IMR-90 (cell line): ENCODE data around the gene QSER1. TPM values are rescaled to one million over a fixed set of nuclear protein-coding genes. Genes with fewer than 3 reads are reported as not detected.
A peak's percentile ranks its signal among the peaks of the same experiment; 100 is the strongest.

Experiments
- ATAC-seq: fragments of 200-7000 bp; cut with Tn5 transposase; 2 replicates; pipeline ENCODE4 v1.9.1; 2020; ENCODE audit warnings: low read depth, mild to moderate bottlenecking, moderate library complexity
- BruUV-seq: library from RNA; stranded (reverse); fragments of 400-500 nt; replicated peaks from 2 replicates; lab custom pipeline; 2021; lab: Mats Ljungman, UMichigan
- CTCF ChIA-PET: fragments of 300-600 bp; formaldehyde crosslinking; extraction: SDS; loops from one replicate; lab custom pipeline; 2021; ENCODE audit warnings: antibody characterized with exemption; lab: Yijun Ruan, JAX
- POLR2A ChIA-PET: fragments of 300-600 bp; sonication (Branson Sonifier 250); formaldehyde crosslinking; loops from one replicate; lab custom pipeline; 2022; ENCODE audit warnings: antibody characterized with exemption; ENCODE audit not compliant: unreplicated experiment; lab: Charles Lee
- DNase-seq: peaks from one replicate; pipeline ENCODE4 v3.0.0; 2013
- H2AFZ ChIP-seq: replicated peaks from 2 replicates; pipeline ENCODE3; 2013; ENCODE audit warnings: low read length, mild to moderate bottlenecking; ENCODE audit not compliant: poor library complexity
- H2AK5ac ChIP-seq: 2 replicates; pipeline ENCODE4 v1.6.1; 2013; ENCODE audit warnings: low read depth, low read length, inconsistent platforms
- H2AK9ac ChIP-seq: replicated peaks from 2 replicates; pipeline ENCODE3; 2013; ENCODE audit warnings: mild to moderate bottlenecking, low read depth, low read length, moderate library complexity; ENCODE audit not compliant: poor library complexity
- H2BK120ac ChIP-seq: 2 replicates; pipeline ENCODE4 v1.6.1; 2013; ENCODE audit warnings: low read depth, low read length, inconsistent platforms
- H2BK15ac ChIP-seq: 3 replicates; pipeline ENCODE4 v1.6.1; 2013; ENCODE audit warnings: low read depth, low read length, inconsistent platforms
- H2BK20ac ChIP-seq: 2 replicates; pipeline ENCODE4 v1.6.1; 2013; ENCODE audit warnings: low read depth, mild to moderate bottlenecking, inconsistent platforms, low read length, moderate library complexity
- H2BK5ac ChIP-seq: 2 replicates; pipeline ENCODE4 v1.6.1; 2013; ENCODE audit warnings: mild to moderate bottlenecking, low read depth, low read length, inconsistent platforms; ENCODE audit not compliant: poor library complexity, severe bottlenecking
- H3K14ac ChIP-seq: replicated peaks from 2 replicates; pipeline ENCODE4 v1.6.1; 2013; ENCODE audit warnings: low read depth, low read length, inconsistent platforms
- H3K18ac ChIP-seq: 2 replicates; pipeline ENCODE4 v1.6.1; 2013; ENCODE audit warnings: low read depth, low read length, control low read depth
- H3K23ac ChIP-seq: 2 replicates; pipeline ENCODE4 v1.6.1; 2013; ENCODE audit warnings: low read depth, low read length, inconsistent platforms
- H3K27ac ChIP-seq: 2 replicates; pipeline ENCODE4 v1.5.1; 2013; ENCODE audit warnings: mild to moderate bottlenecking, control low read depth, low read length; ENCODE audit not compliant: insufficient read depth
- H3K27me3 ChIP-seq: 2 replicates; pipeline ENCODE4 v1.6.1; 2013; ENCODE audit warnings: low read length; ENCODE audit not compliant: control insufficient read depth, insufficient read depth
- H3K36me3 ChIP-seq: 2 replicates; pipeline ENCODE4 v1.6.1; 2013; ENCODE audit warnings: low read length, mixed read lengths; ENCODE audit not compliant: control insufficient read depth, insufficient read depth
- H3K4ac ChIP-seq: 2 replicates; pipeline ENCODE4 v1.6.1; 2013; ENCODE audit warnings: low read depth, low read length, inconsistent platforms
- H3K4me1 ChIP-seq: 2 replicates; pipeline ENCODE4 v1.6.1; 2013; ENCODE audit warnings: low read length, mixed read lengths; ENCODE audit not compliant: control insufficient read depth, insufficient read depth
- H3K4me2 ChIP-seq: 2 replicates; pipeline ENCODE4 v1.6.1; 2013; ENCODE audit warnings: low read depth, mild to moderate bottlenecking, control low read depth, low read length, moderate library complexity
- H3K4me3 ChIP-seq: 2 replicates; pipeline ENCODE4 v1.5.1; 2013; ENCODE audit warnings: low read depth, mild to moderate bottlenecking, control low read depth, low read length, moderate library complexity; ENCODE audit not compliant: insufficient read depth
- H3K56ac ChIP-seq: 2 replicates; pipeline ENCODE4 v1.6.1; 2013; ENCODE audit warnings: low read length, inconsistent platforms; ENCODE audit not compliant: insufficient read depth; ENCODE audit errors: extremely low read depth
- H3K79me1 ChIP-seq, 2 experiments: 2 replicates each; pipeline ENCODE4 v1.6.1; 2013; ENCODE audit warnings: low read length in 2 of 2, inconsistent platforms in 1 of 2, low read depth in 1 of 2
- H3K9ac ChIP-seq: 2 replicates; pipeline ENCODE4 v1.6.1; 2013; ENCODE audit warnings: low read depth, low read length, control low read depth
- H3K9me1 ChIP-seq: 2 replicates; pipeline ENCODE4 v1.6.1; 2013; ENCODE audit warnings: low read length, inconsistent platforms; ENCODE audit not compliant: insufficient read depth
- H3K9me3 ChIP-seq: 2 replicates; pipeline ENCODE4 v1.6.1; 2013; ENCODE audit warnings: low read length; ENCODE audit not compliant: control insufficient read depth, insufficient read depth
- H4K20me1 ChIP-seq: 2 replicates; pipeline ENCODE4 v1.6.1; 2013; ENCODE audit warnings: low read length, inconsistent platforms; ENCODE audit not compliant: insufficient read depth
- H4K5ac ChIP-seq: 2 replicates; pipeline ENCODE4 v1.6.1; 2013; ENCODE audit warnings: mild to moderate bottlenecking, low read depth, low read length, control low read depth
- H4K8ac ChIP-seq, 2 experiments: 2 replicates each; pipeline ENCODE4 v1.6.1; 2013; ENCODE audit warnings: low read depth in 2 of 2, low read length in 2 of 2, control low read depth in 1 of 2, inconsistent platforms in 1 of 2
- H4K91ac ChIP-seq: 2 replicates; pipeline ENCODE4 v1.6.1; 2013; ENCODE audit warnings: low read depth, low read length, inconsistent platforms; ENCODE audit not compliant: insufficient read depth
- BHLHE40 ChIP-seq: fragments of 150-350 bp; IDR thresholded peaks from 2 replicates; pipeline ENCODE4 v1.6.1; 2016; ENCODE audit warnings: mild to moderate bottlenecking, low read depth, low read length
- CEBPB ChIP-seq: IDR thresholded peaks from 2 replicates; pipeline ENCODE4 v1.6.1; 2012; ENCODE audit warnings: low read depth, low read length, improper control_type of control experiment
- CHD1 ChIP-seq: IDR thresholded peaks from 2 replicates; pipeline ENCODE4 v1.6.1; 2012; ENCODE audit warnings: low read depth, low read length, improper control_type of control experiment
- CTCF ChIP-seq: conservative IDR thresholded peaks from 2 replicates; pipeline ENCODE4 v1.5.1; 2012; ENCODE audit warnings: mild to moderate bottlenecking, low read depth, low read length, improper control_type of control experiment
- ELK1 ChIP-seq: fragments of 150-350 bp; IDR thresholded peaks from 2 replicates; pipeline ENCODE4 v1.6.1; 2016; ENCODE audit warnings: low read depth, mild to moderate bottlenecking, low read length, moderate library complexity, borderline replicate concordance
- FOS ChIP-seq: fragments of 150-350 bp; IDR thresholded peaks from 2 replicates; pipeline ENCODE4 v1.6.1; 2016; ENCODE audit warnings: low read depth, low read length
- MAFK ChIP-seq: IDR thresholded peaks from 2 replicates; pipeline ENCODE4 v1.6.1; 2012; ENCODE audit warnings: low read depth, low read length, improper control_type of control experiment
- MAZ ChIP-seq: IDR thresholded peaks from 2 replicates; pipeline ENCODE4 v1.6.1; 2012; ENCODE audit warnings: low read depth, mild to moderate bottlenecking, low read length, improper control_type of control experiment, moderate library complexity, borderline replicate concordance
- MXI1 ChIP-seq: IDR thresholded peaks from 2 replicates; pipeline ENCODE4 v1.6.1; 2012; ENCODE audit warnings: low read depth, mild to moderate bottlenecking, low read length, moderate library complexity, borderline replicate concordance
- NFE2L2 ChIP-seq: fragments of 150-350 bp; IDR thresholded peaks from 2 replicates; pipeline ENCODE4 v1.6.1; 2016; ENCODE audit warnings: low read depth, mild to moderate bottlenecking, low read length
- POLR2A ChIP-seq: IDR thresholded peaks from 2 replicates; pipeline ENCODE4 v1.6.1; 2012; ENCODE audit warnings: mild to moderate bottlenecking, low read depth, low read length
- RAD21 ChIP-seq: IDR thresholded peaks from 2 replicates; pipeline ENCODE4 v1.6.1; 2012; ENCODE audit warnings: low read length, improper control_type of control experiment
- RCOR1 ChIP-seq: IDR thresholded peaks from 2 replicates; pipeline ENCODE4 v1.6.1; 2012; ENCODE audit warnings: mild to moderate bottlenecking, low read length, improper control_type of control experiment; ENCODE audit not compliant: insufficient replicate concordance
- RFX5 ChIP-seq: IDR thresholded peaks from 2 replicates; pipeline ENCODE4 v1.8.0; 2012; ENCODE audit warnings: low read depth, mild to moderate bottlenecking, low read length, moderate library complexity
- SMC3 ChIP-seq: fragments of 150-350 bp; IDR thresholded peaks from 2 replicates; pipeline ENCODE4 v1.6.1; 2016; ENCODE audit warnings: low read depth, mild to moderate bottlenecking, antibody characterized with exemption, low read length, moderate library complexity
- USF2 ChIP-seq: fragments of 150-350 bp; IDR thresholded peaks from 2 replicates; pipeline ENCODE4 v1.6.1; 2017; ENCODE audit warnings: mild to moderate bottlenecking, antibody characterized with exemption, low read length, low read depth
- WGBS, 2 experiments: methylation state at CpG; one replicate each; pipeline versions ENCODE4 v1.1.5 to v1.1.7; 2013; ENCODE audit warnings: missing lambda C conversion rate in 2 of 2; ENCODE audit not compliant: insufficient read length in 1 of 2; ENCODE audit errors: extremely low coverage in 2 of 2; 5-methylcytosine and 5-hydroxymethylcytosine counted together
- dilution Hi-C: fragments of 300-500 bp; cut with HindIII; formaldehyde crosslinking; loops from one replicate; pipeline ENCODE4 v1.14.3; 2018; ENCODE audit warnings: low sequenced_read_pairs; ENCODE audit not compliant: unreplicated experiment
- in situ Hi-C: fragments of 300-500 bp; cut with MboI; formaldehyde crosslinking; loops from 3 replicates; pipeline ENCODE4 v1.14.3; 2019; ENCODE audit warnings: low sequenced_read_pairs, inconsistent platforms, mixed read lengths
- intact Hi-C: fragments of 100-400 bp; cut with micrococcal nuclease; formaldehyde crosslinking; loops from 2 replicates; pipeline ENCODE4 v1.10.0; 2022
- polyA plus RNA-seq, 3 experiments: library from polyadenylated mRNA; depleted of rRNA; stranded (reverse); fragments of >200 nt; gene quantifications; 2 replicates each; pipeline ENCODE4 v1.2.3, GENCODE V29; 2012; ENCODE audit warnings: low replicate concordance in 1 of 3
- total RNA-seq: library from RNA; depleted of rRNA; stranded (reverse); fragments of >200 nt; gene quantifications from 2 replicates; pipeline ENCODE4 v1.2.3, GENCODE V29; 2012

Gene QSER1
- total and polyA plus RNA-seq, 2 of the 4 experiments (the other 2 are of a cell fraction) = 5.9 to 15.6 TPM

- no peaks in the 10 kb centered on the region for H4K20me1 ChIP-seq
- H3K4ac ChIP-seq = no peak overlapping the region
- peaks cover 6 to 10% of the 10 kb centered on the region in 2 experiments; a peak in 3 of 4 replicates for H3K79me1 ChIP-seq
- no peak overlapping the region for H3K14ac ChIP-seq
- peaks cover 24% of the 10 kb centered on the region for H3K36me3 ChIP-seq
- H3K4me1 ChIP-seq = no peaks in the 10 kb centered on the region
- H4K8ac ChIP-seq = no peak overlapping the region
- no peak overlapping the region for H4K91ac ChIP-seq
- intact Hi-C loops = no loop called here
- H3K9ac ChIP-seq = no peak overlapping the region
- ChIA-PET POLR2A (no interaction called here), CTCF (no interaction called here)
- no peak overlapping the region for H2BK15ac ChIP-seq
- in situ Hi-C loops = loop anchor here (25.0 kb wide), 1 partner anchor 119 kb away; no protein-coding TSS in a partner anchor
- peak; percentile 3 for DNase-seq
- no peak for ATAC-seq
- no peak overlapping the region for H3K56ac ChIP-seq
- no peak overlapping the region for H3K18ac ChIP-seq
- BruUV-seq = no TSS peak
- H3K9me1 ChIP-seq = no peaks in the 10 kb centered on the region
- no peaks in the 10 kb centered on the region for H3K27me3 ChIP-seq
- H3K9me3 ChIP-seq = no peaks in the 10 kb centered on the region
- H2AK9ac ChIP-seq = no peak overlapping the region
- no peak overlapping the region for H3K4me2 ChIP-seq
- H3K4me3 ChIP-seq = no peak overlapping the region
- H2AFZ ChIP-seq = no peak overlapping the region
- dilution Hi-C loops = no loop called here
- no peak overlapping the region for H2BK20ac ChIP-seq
- no peak overlapping the region for H2BK120ac ChIP-seq
- H2BK5ac ChIP-seq = no peak overlapping the region
- no peak overlapping the region for H3K23ac ChIP-seq
- H3K27ac ChIP-seq = no peak overlapping the region
- no peak for TF ChIP-seq MAFK
- TF ChIP-seq BHLHE40 = no peak
- TF ChIP-seq RFX5 = no peak
- TF ChIP-seq CTCF = no peak
- TF ChIP-seq MXI1 = no peak
- no peak for TF ChIP-seq NFE2L2
- TF ChIP-seq RAD21 = no peak
- no peak for TF ChIP-seq POLR2A
- no peak for TF ChIP-seq ELK1
- TF ChIP-seq FOS = no peak
- no peak for TF ChIP-seq SMC3
- no peak for TF ChIP-seq CHD1
- no peak for TF ChIP-seq USF2
- no peak for TF ChIP-seq RCOR1
- no peak for TF ChIP-seq CEBPB
- TF ChIP-seq MAZ = no peak
- H2AK5ac ChIP-seq = no peak overlapping the region
- WGBS, 2 experiments = 100% methylated on average over 1 of the region's 1 CpG; no CpG with 5 or more reads in 1 of the 2 experiments
- H4K5ac ChIP-seq = no peak overlapping the region
Measured at GRCh38 chr11:32931606-32932005, 39.0 kb downstream of the QSER1 start.
